Uterus (tissue), 4 donors: ENCODE data around the gene TUBA1C. TPM values are rescaled to one million over a fixed set of nuclear protein-coding genes. Genes with fewer than 3 reads are reported as not detected.

ENCODE experiments used
- DNase-seq, 2 donors: peaks; one replicate each; pipeline ENCODE4 v3.0.0-alpha.2; 2019 to 2020
- H3K27ac ChIP-seq, 2 donors: fragments of 200-600 bp; sonication (generic); 1 replicate in 1 of 2; 2 replicates in 1 of 2; pipeline ENCODE4 v1.5.1; 2016 to 2018
- H3K27me3 ChIP-seq, 2 donors: fragments of 200-600 bp; sonication (generic); one replicate each; pipeline ENCODE4 v1.5.1; 2018 to 2019; ENCODE audit warnings: control low read depth in 1 of 2
- H3K36me3 ChIP-seq, 2 donors: fragments of 200-600 bp; sonication (generic); one replicate each; pipeline ENCODE4 v1.5.1; 2019; ENCODE audit warnings: control low read depth in 1 of 2
- H3K4me1 ChIP-seq, 2 donors: fragments of 200-600 bp; sonication (generic); one replicate each; pipeline ENCODE4 v1.5.1; 2018 to 2019; ENCODE audit warnings: control low read depth in 1 of 2
- H3K4me3 ChIP-seq, 2 donors: fragments of 200-600 bp; sonication (generic); 1 replicate in 1 of 2; 2 replicates in 1 of 2; pipeline ENCODE4 v1.5.1; 2018 to 2019; ENCODE audit warnings: mild to moderate bottlenecking in 1 of 2
- H3K9me3 ChIP-seq, 2 donors: fragments of 200-600 bp; sonication (generic); one replicate each; pipeline ENCODE4 v1.5.1; 2019; ENCODE audit warnings: control low read depth in 1 of 2
- POLR2A ChIP-seq, 2 donors: fragments of 450-650 bp; IDR thresholded peaks; one replicate each; pipeline ENCODE4 v1.6.1; 2016; ENCODE audit warnings: antibody characterized with exemption in 2 of 2, mild to moderate bottlenecking in 1 of 2, moderate library complexity in 1 of 2
- intact Hi-C: fragments of 100-400 bp; cut with DNase I; formaldehyde crosslinking; loops from one replicate; pipeline ENCODE4 v1.15.1; 2023; ENCODE audit warnings: low total_unique reads
- total RNA-seq, 4 donors: library from RNA; depleted of rRNA in 3 of 4; stranded (reverse); fragments of >200 nt in 3 of 4; gene quantifications; one replicate each; pipeline versions ENCODE4 v1.1.0 to v1.2.4, GENCODE V29; 2014 to 2023
- TF ChIP-seq, protein P1 (sequence below), 4 experiments: fragments of 200-600 bp in 2 of 4; fragments of 450-650 bp in 2 of 4; sonication (generic) in 2 of 4; IDR thresholded peaks; one replicate each; pipeline ENCODE4 v1.5.1; 2016 to 2019; ENCODE audit warnings: antibody characterized with exemption in 4 of 4, mild to moderate bottlenecking in 2 of 4, moderate library complexity in 1 of 4
- donor health status: DM: yes; HTN: yes; CAD: no.

Gene TUBA1C
- total RNA-seq, 4 donors from 2014 or later: 30.7 to 90.0 (median 74.6) TPM

GRCh38 chr12:49296034-49296835 is 31.4 kb downstream of the TUBA1C start:
- no peak for TF ChIP-seq POLR2A (IDR thresholded peaks at IDR 0.05)
- TF ChIP-seq, protein P1, sequence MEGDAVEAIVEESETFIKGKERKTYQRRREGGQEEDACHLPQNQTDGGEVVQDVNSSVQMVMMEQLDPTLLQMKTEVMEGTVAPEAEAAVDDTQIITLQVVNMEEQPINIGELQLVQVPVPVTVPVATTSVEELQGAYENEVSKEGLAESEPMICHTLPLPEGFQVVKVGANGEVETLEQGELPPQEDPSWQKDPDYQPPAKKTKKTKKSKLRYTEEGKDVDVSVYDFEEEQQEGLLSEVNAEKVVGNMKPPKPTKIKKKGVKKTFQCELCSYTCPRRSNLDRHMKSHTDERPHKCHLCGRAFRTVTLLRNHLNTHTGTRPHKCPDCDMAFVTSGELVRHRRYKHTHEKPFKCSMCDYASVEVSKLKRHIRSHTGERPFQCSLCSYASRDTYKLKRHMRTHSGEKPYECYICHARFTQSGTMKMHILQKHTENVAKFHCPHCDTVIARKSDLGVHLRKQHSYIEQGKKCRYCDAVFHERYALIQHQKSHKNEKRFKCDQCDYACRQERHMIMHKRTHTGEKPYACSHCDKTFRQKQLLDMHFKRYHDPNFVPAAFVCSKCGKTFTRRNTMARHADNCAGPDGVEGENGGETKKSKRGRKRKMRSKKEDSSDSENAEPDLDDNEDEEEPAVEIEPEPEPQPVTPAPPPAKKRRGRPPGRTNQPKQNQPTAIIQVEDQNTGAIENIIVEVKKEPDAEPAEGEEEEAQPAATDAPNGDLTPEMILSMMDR (IDR thresholded peaks at IDR 0.05): peak; percentile 32 to 39 (median 36)
- H3K4me3 ChIP-seq: no peak overlapping the region
- no peaks in the 10 kb centered on the region for H3K9me3 ChIP-seq
- no peak overlapping the region for H3K27ac ChIP-seq
- DNase-seq: no peak
- no peaks in the 10 kb centered on the region for H3K36me3 ChIP-seq
- intact Hi-C loops: no loop called here
- peaks cover 0 to 15% of the 10 kb centered on the region in 2 donors for H3K4me1 ChIP-seq
- H3K27me3 ChIP-seq: peaks cover 24 to 35% of the 10 kb centered on the region in 2 donors

- intact Hi-C loops: no loop called here
- Histone ChIP-seq H3K4me1 (peaks cover 0 to 15% of the 10 kb centered on the region in 2 donors), H3K27ac (no peak overlapping the region), H3K27me3 (peaks cover 24 to 40% of the 10 kb centered on the region in 2 donors), H3K4me3 (no peak overlapping the region), H3K36me3 (no peaks in the 10 kb centered on the region), H3K9me3 (no peaks in the 10 kb centered on the region)
- TF ChIP-seq, protein P1 (IDR thresholded peaks at IDR 0.05): peak in 1 of 4 experiments; percentile 0
- no peak for TF ChIP-seq POLR2A (IDR thresholded peaks at IDR 0.05)
- DNase-seq: no peak
Observed at GRCh38 chr12:49296836-49297694, 32.2 kb downstream of the TUBA1C start.

DNA sequence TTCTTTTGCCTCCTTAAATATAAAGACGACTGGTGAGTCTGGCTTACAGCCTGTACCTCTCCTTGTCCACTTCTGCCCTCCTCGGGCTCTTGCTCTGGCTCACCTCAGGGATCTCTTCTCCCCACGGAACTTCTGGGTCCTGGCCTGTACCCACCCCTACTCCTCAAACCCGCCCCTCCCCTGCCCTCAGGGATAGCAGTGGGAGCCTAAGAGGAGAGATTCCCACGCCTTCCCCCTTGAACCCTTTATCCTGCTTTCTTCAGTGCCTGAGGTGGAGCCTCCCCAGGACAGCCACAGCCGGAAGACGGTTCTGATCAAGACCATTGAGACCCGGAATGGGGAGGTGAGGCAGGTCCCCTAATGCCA is 32.8 kb downstream of the TUBA1C start:
- DNase-seq: no peak
- H3K4me1 ChIP-seq: peaks cover 0 to 15% of the 10 kb centered on the region in 2 donors
- H3K36me3 ChIP-seq: no peaks in the 10 kb centered on the region
- TF ChIP-seq, protein P1 (IDR thresholded peaks at IDR 0.05): no peak
- no peak for TF ChIP-seq POLR2A (IDR thresholded peaks at IDR 0.05)
- H3K9me3 ChIP-seq: no peaks in the 10 kb centered on the region
- no peak overlapping the region for H3K27ac ChIP-seq
- H3K27me3 ChIP-seq: peaks cover 24 to 40% of the 10 kb centered on the region in 2 donors
- H3K4me3 ChIP-seq: no peak overlapping the region
- intact Hi-C loops: no loop called here

- Histone ChIP-seq H3K27ac (no peak overlapping the region), H3K36me3 (no peaks in the 10 kb centered on the region), H3K4me1 (peaks cover 0 to 12% of the 10 kb centered on the region in 2 donors), H3K27me3 (peaks cover 24 to 40% of the 10 kb centered on the region in 2 donors), H3K9me3 (no peaks in the 10 kb centered on the region), H3K4me3 (no peak overlapping the region)
- TF ChIP-seq, protein P1 (IDR thresholded peaks at IDR 0.05): no peak
- no peak for TF ChIP-seq POLR2A (IDR thresholded peaks at IDR 0.05)
- intact Hi-C loops: no loop called here
- DNase-seq: no peak
Observed at GRCh38 chr12:49298160-49298559, 33.3 kb downstream of the TUBA1C start.

DNA sequence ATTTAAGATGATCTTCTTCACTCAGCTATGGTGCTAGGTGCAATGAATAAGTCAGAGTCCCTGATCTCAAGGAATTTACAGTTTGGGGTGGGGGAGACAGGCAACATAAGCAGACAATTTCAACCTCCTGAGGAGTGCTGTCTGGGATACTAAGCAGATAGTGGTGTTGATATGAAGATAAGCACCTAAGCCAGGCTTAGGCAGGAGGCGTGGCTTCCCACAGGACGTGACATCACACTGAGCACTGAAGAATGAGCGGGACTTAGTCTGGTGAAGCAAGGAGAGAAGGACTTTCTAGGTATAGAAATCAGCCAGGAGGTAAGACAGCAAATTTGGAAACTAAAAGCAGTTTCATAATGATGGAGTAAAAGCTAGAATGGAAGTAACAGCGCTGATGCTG is 36.9 kb downstream of the TUBA1C start:
- Histone ChIP-seq H3K27me3 (peaks cover 16 to 29% of the 10 kb centered on the region in 2 donors), H3K4me3 (no peak overlapping the region), H3K9me3 (no peaks in the 10 kb centered on the region), H3K4me1 (peaks cover 0 to 7% of the 10 kb centered on the region in 2 donors), H3K36me3 (no peaks in the 10 kb centered on the region), H3K27ac (no peak overlapping the region)
- TF ChIP-seq POLR2A (IDR thresholded peaks at IDR 0.05): no peak
- TF ChIP-seq, protein P1 (IDR thresholded peaks at IDR 0.05): no peak
- intact Hi-C loops: no loop called here
- no peak for DNase-seq
